Osteoblast (primary cell): ENCODE measurements around the gene GCDH. TPM values are rescaled to one million over a fixed set of nuclear protein-coding genes. Genes with fewer than 3 reads are reported as not detected.

Experiments used
- DNase-seq: peaks from one replicate; pipeline ENCODE4 v3.0.0; 2011; ENCODE audit warnings: low spot score, mixed read lengths; ENCODE audit not compliant: insufficient read length; ENCODE audit errors: missing footprints
- H2AFZ ChIP-seq: 2 replicates; pipeline ENCODE4 v1.6.0; 2011; ENCODE audit warnings: mild to moderate bottlenecking, low read length
- H3K27ac ChIP-seq: 2 replicates; pipeline ENCODE4 v1.5.1; 2011; ENCODE audit warnings: mild to moderate bottlenecking, low read depth, low read length, moderate library complexity
- H3K27me3 ChIP-seq: 2 replicates; pipeline ENCODE4 v1.6.0; 2012; ENCODE audit warnings: mild to moderate bottlenecking, control low read depth, inconsistent platforms, low read length, moderate library complexity; ENCODE audit not compliant: insufficient read depth
- H3K36me3 ChIP-seq: 2 replicates; pipeline ENCODE4 v1.5.1; 2011; ENCODE audit warnings: mild to moderate bottlenecking, low read length, control low read depth, moderate library complexity; ENCODE audit not compliant: insufficient read depth
- H3K4me1 ChIP-seq: 2 replicates; pipeline ENCODE4 v1.5.1; 2011; ENCODE audit warnings: mild to moderate bottlenecking, low read length, control low read depth, moderate library complexity; ENCODE audit not compliant: insufficient read depth
- H3K4me2 ChIP-seq: 2 replicates; pipeline ENCODE4 v1.6.0; 2011; ENCODE audit warnings: mild to moderate bottlenecking, low read length; ENCODE audit not compliant: insufficient read depth
- H3K4me3 ChIP-seq: fragments of 200-600 bp; sonication (generic); 3 replicates; pipeline ENCODE4 v1.5.1; 2012; ENCODE audit warnings: mild to moderate bottlenecking, low read length, inconsistent platforms; ENCODE audit not compliant: insufficient read depth
- H3K79me2 ChIP-seq: 2 replicates; pipeline ENCODE4 v1.6.0; 2012; ENCODE audit warnings: mild to moderate bottlenecking, low read length, control low read depth, inconsistent platforms; ENCODE audit not compliant: insufficient read depth
- H3K9me3 ChIP-seq: 2 replicates; pipeline ENCODE4 v1.5.1; 2011; ENCODE audit warnings: low read depth, low read length, control low read depth
- H4K20me1 ChIP-seq: 2 replicates; pipeline ENCODE4 v1.6.0; 2012; ENCODE audit warnings: mild to moderate bottlenecking, low read length, control low read depth; ENCODE audit not compliant: insufficient read depth
- CTCF ChIP-seq: IDR thresholded peaks from 2 replicates; pipeline ENCODE4 v1.5.1; 2011; ENCODE audit warnings: mild to moderate bottlenecking, low read depth, low read length, moderate library complexity; ENCODE audit errors: extremely low read depth
- total RNA-seq: library from RNA; depleted of rRNA; stranded (reverse); fragments of >200 nt; gene quantifications from 2 replicates; pipeline ENCODE4 v1.2.3, GENCODE V29; 2012

Gene GCDH
- total RNA-seq, 1 donor = 31.1 TPM

- no peak overlapping the region for H3K4me3 ChIP-seq
- H2AFZ ChIP-seq = no peak overlapping the region
- H3K79me2 ChIP-seq = no peaks in the 10 kb centered on the region
- H3K9me3 ChIP-seq = no peaks in the 10 kb centered on the region
- H3K4me1 ChIP-seq = no peaks in the 10 kb centered on the region
- H3K27ac ChIP-seq = no peak overlapping the region
- TF ChIP-seq CTCF = no peak
- H3K4me2 ChIP-seq = no peak overlapping the region
- H3K27me3 ChIP-seq = no peaks in the 10 kb centered on the region
- no peaks in the 10 kb centered on the region for H4K20me1 ChIP-seq
- no peaks in the 10 kb centered on the region for H3K36me3 ChIP-seq
- DNase-seq = no peak
Measured at GRCh38 chr19:12871681-12872080, 19.3 kb upstream of the GCDH start.

DNA sequence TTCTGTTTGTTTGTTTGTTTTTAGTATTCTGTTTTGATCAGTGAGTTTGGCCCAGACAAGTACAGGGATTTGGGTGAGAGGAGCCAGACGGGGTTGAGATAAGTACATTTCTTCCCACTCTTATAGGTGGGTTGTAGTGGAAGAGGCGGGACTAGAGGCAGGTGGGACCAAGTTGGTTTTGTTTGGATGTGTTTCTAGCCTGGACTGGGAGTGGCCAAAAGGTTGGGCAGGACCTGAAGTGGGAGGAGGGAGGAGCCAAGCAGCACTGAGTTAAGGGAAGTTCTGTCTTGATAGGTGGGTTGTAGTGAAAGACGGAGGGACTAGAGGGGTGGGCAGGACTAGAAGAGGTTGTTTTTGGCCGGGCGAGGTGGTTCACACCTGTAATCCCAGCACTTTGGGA lies 18.7 kb upstream of the GCDH start:
- Histone ChIP-seq H3K27ac (no peak overlapping the region), H3K9me3 (no peaks in the 10 kb centered on the region), H3K27me3 (no peaks in the 10 kb centered on the region), H3K4me2 (no peak overlapping the region), H3K4me1 (no peaks in the 10 kb centered on the region), H2AFZ (no peak overlapping the region), H3K79me2 (no peaks in the 10 kb centered on the region), H3K36me3 (no peaks in the 10 kb centered on the region), H4K20me1 (no peaks in the 10 kb centered on the region), H3K4me3 (no peak overlapping the region)
- no peak for TF ChIP-seq CTCF
- peak; percentile 89 for DNase-seq

GRCh38 chr19:12872941-12873890 lies 17.7 kb upstream of the GCDH start:
- no peaks in the 10 kb centered on the region for H3K9me3 ChIP-seq
- H3K4me1 ChIP-seq = no peaks in the 10 kb centered on the region
- no peaks in the 10 kb centered on the region for H3K79me2 ChIP-seq
- TF ChIP-seq CTCF = no peak
- peak; percentile 94 for DNase-seq
- no peaks in the 10 kb centered on the region for H3K27me3 ChIP-seq
- no peak overlapping the region for H3K27ac ChIP-seq
- H4K20me1 ChIP-seq = no peaks in the 10 kb centered on the region
- peak overlapping the region; percentile 68 for H3K4me2 ChIP-seq
- H3K36me3 ChIP-seq = peaks cover 6% of the 10 kb centered on the region
- peak overlapping the region; percentile 56 for H2AFZ ChIP-seq
- peak overlapping the region; percentile 33 for H3K4me3 ChIP-seq
